ENCODE data around the gene NR2F1.

Gene NR2F1

DNA sequence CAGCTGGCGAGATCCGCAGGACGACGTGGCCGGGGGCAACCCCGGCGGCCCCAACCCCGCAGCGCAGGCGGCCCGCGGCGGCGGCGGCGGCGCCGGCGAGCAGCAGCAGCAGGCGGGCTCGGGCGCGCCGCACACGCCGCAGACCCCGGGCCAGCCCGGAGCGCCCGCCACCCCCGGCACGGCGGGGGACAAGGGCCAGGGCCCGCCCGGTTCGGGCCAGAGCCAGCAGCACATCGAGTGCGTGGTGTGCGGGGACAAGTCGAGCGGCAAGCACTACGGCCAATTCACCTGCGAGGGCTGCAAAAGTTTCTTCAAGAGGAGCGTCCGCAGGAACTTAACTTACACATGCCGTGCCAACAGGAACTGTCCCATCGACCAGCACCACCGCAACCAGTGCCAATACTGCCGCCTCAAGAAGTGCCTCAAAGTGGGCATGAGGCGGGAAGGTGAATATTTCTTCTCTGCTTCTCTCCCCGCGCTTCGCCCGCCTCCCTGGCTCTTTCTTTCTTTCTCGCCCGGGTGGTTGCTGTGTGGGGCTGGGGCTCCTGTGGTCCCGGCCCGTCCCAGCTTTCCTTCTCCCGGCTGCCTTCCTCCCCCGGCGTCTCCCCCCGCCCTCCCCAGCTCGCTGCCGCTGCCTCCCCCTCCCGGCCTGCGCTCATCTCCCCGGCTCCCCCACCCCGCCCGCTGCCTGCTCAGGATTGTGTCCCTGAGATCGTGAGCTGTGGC, 2.2 kb downstream of the NR2F1 start:
- H3K4me1 Mint-ChIP-seq, result peaks cover 33% of the 10 kb centered on the region
- DNase-seq (ENCODE audit: low spot score in 2 of 2), result peak in 1 of 2 donors; percentile 56
- no peak overlapping the region for H3K27ac Mint-ChIP-seq
- no peaks in the 10 kb centered on the region for H3K9me3 Mint-ChIP-seq
- peaks cover 7% of the 10 kb centered on the region for H3K36me3 Mint-ChIP-seq
- peak overlapping the region; percentile 64 for H3K4me3 Mint-ChIP-seq
- no peak for ATAC-seq

GRCh38 chr5:93585767-93586385, 2.9 kb downstream of the NR2F1 start:
- DNase-seq (ENCODE audit: low spot score in 2 of 2), result no peak
- Mint-ChIP-seq H3K36me3 (peaks cover 7% of the 10 kb centered on the region), H3K4me1 (peaks cover 27% of the 10 kb centered on the region), H3K27ac (no peak overlapping the region), H3K9me3 (no peaks in the 10 kb centered on the region), H3K4me3 (peak overlapping the region; percentile 64)
- ATAC-seq, result no peak

- DNase-seq (ENCODE audit: low spot score in 2 of 2) (no peak), ATAC-seq (no peak)
- Mint-ChIP-seq H3K4me3 (peak overlapping the region; percentile 29), H3K4me1 (peaks cover 25% of the 10 kb centered on the region), H3K36me3 (peaks cover 7% of the 10 kb centered on the region), H3K9me3 (no peaks in the 10 kb centered on the region), H3K27ac (no peak overlapping the region)
Observed at GRCh38 chr5:93586736-93587596, 3.9 kb downstream of the NR2F1 start.

GRCh38 chr5:93587597-93588351, 4.8 kb downstream of the NR2F1 start:
- Mint-ChIP-seq H3K4me1 (peaks cover 25% of the 10 kb centered on the region), H3K4me3 (peak overlapping the region; percentile 29), H3K36me3 (peaks cover 7% of the 10 kb centered on the region), H3K9me3 (no peaks in the 10 kb centered on the region), H3K27ac (no peak overlapping the region)
- peak in 1 of 2 donors; percentile 48 for DNase-seq (ENCODE audit: low spot score in 2 of 2)
- no peak for ATAC-seq

GRCh38 chr5:93588352-93589151, 5.5 kb downstream of the NR2F1 start:
- Mint-ChIP-seq H3K27ac (no peak overlapping the region), H3K4me3 (peak overlapping the region; percentile 29), H3K4me1 (peaks cover 25% of the 10 kb centered on the region)

DNA sequence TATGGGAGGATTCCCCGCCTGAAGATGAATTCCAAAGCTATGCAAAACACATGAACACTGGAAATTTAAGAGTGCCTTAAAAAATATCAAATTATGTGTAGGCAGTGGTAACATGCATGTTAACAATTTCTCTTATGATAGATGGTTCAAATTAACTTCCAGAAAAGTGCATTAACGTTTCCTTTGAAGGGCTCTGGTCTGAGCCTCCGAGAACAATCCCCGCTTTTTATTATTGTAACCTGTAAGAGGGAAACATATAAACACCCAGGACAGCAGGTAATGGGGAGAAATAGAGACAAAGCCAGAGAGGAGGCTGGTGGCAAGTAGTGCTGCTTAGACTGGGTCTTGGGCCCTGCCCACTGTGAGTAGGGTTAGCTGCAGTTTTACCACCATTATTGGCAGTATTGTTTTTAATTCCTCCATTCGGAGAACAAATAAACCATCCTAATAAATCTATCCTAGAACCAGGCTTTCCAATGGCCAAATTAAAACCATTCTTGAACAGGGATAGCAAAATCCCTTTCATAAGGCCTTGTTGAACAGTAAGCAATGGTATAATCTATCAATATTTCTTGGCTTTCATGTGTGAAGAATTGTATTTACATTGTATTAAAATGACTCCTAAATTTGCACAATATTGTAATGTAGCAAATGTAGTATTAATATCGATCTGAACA, 6.3 kb downstream of the NR2F1 start:
- no peak for DNase-seq (ENCODE audit: low spot score in 2 of 2)
- peaks cover 7% of the 10 kb centered on the region for H3K36me3 Mint-ChIP-seq
- H3K4me3 Mint-ChIP-seq, result no peak overlapping the region
- H3K9me3 Mint-ChIP-seq, result no peaks in the 10 kb centered on the region
- ATAC-seq, result no peak
- H3K27ac Mint-ChIP-seq, result no peak overlapping the region
- H3K4me1 Mint-ChIP-seq, result peaks cover 25% of the 10 kb centered on the region

More at GRCh38 chr5:93588352-93589151, 5.5 kb downstream of the NR2F1 start:
- H3K9me3 Mint-ChIP-seq, result no peaks in the 10 kb centered on the region
- DNase-seq (ENCODE audit: low spot score in 2 of 2), result no peak
- no peak for ATAC-seq
- peaks cover 7% of the 10 kb centered on the region for H3K36me3 Mint-ChIP-seq

- DNase-seq (ENCODE audit: low spot score in 2 of 2) (no peak), ATAC-seq (no peak)
- Mint-ChIP-seq H3K4me3 (no peak overlapping the region), H3K36me3 (peaks cover 7% of the 10 kb centered on the region), H3K4me1 (peaks cover 25% of the 10 kb centered on the region), H3K9me3 (no peaks in the 10 kb centered on the region), H3K27ac (no peak overlapping the region)
Observed at GRCh38 chr5:93589829-93590215, 6.8 kb downstream of the NR2F1 start.

GRCh38 chr5:93590493-93590892, 7.5 kb downstream of the NR2F1 start:
- no peak for DNase-seq (ENCODE audit: low spot score in 2 of 2)
- peaks cover 7% of the 10 kb centered on the region for H3K36me3 Mint-ChIP-seq
- no peaks in the 10 kb centered on the region for H3K9me3 Mint-ChIP-seq
- no peak overlapping the region for H3K4me3 Mint-ChIP-seq
- H3K4me1 Mint-ChIP-seq, result peaks cover 29% of the 10 kb centered on the region
- no peak for ATAC-seq
- H3K27ac Mint-ChIP-seq, result no peak overlapping the region

- Mint-ChIP-seq H3K36me3 (no peaks in the 10 kb centered on the region), H3K27ac (no peak overlapping the region), H3K4me3 (no peak overlapping the region), H3K4me1 (peaks cover 31% of the 10 kb centered on the region), H3K9me3 (no peaks in the 10 kb centered on the region)
- ATAC-seq, result no peak
- no peak for DNase-seq (ENCODE audit: low spot score in 2 of 2)
Observed at GRCh38 chr5:93591323-93591945, 8.4 kb downstream of the NR2F1 start.

DNA sequence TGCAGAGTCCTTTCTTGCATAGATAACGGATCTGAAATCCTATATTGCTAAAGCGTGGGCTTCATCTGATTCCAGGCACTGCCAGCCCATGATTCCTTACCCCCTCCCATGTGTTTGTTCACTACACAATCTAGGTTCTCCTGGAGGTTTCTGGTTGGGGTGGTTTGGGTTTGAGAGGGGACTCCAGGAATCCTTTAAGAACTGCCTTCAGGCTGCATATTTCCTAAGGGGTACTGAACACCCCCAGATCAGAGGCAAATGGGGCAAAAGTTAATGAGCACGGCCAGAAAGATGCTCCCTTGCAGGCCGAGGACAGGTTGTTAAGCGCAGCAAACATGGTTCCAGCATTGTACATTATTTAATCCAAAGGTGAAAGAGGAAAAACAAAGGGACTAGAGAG, 9.9 kb downstream of the NR2F1 start:
- H3K9me3 Mint-ChIP-seq, result no peaks in the 10 kb centered on the region
- H3K27ac Mint-ChIP-seq, result no peak overlapping the region
- peaks cover 26% of the 10 kb centered on the region for H3K4me1 Mint-ChIP-seq
- no peaks in the 10 kb centered on the region for H3K36me3 Mint-ChIP-seq
- no peak for DNase-seq (ENCODE audit: low spot score in 2 of 2)
- H3K4me3 Mint-ChIP-seq, result no peak overlapping the region
- ATAC-seq, result no peak

- DNase-seq (ENCODE audit: low spot score in 2 of 2) (no peak), ATAC-seq (no peak)
- Mint-ChIP-seq H3K36me3 (no peaks in the 10 kb centered on the region), H3K9me3 (no peaks in the 10 kb centered on the region), H3K4me1 (peaks cover 19% of the 10 kb centered on the region), H3K27ac (no peak overlapping the region), H3K4me3 (no peak overlapping the region)
Observed at GRCh38 chr5:93593476-93594131, 10.6 kb downstream of the NR2F1 start.

GRCh38 chr5:93594591-93595419, 11.8 kb downstream of the NR2F1 start:
- peak in 1 of 2 donors; percentile 48 for DNase-seq (ENCODE audit: low spot score in 2 of 2)
- H3K9me3 Mint-ChIP-seq, result no peaks in the 10 kb centered on the region
- H3K27ac Mint-ChIP-seq, result no peak overlapping the region
- H3K4me1 Mint-ChIP-seq, result peaks cover 15% of the 10 kb centered on the region
- no peaks in the 10 kb centered on the region for H3K36me3 Mint-ChIP-seq
- H3K4me3 Mint-ChIP-seq, result no peak overlapping the region
- no peak for ATAC-seq
